ENCODE results near the gene APOE.

APOE gene

GRCh38 chr19:44889830-44890365, 15.7 kb upstream of the APOE start:
- ChIA-PET CTCF (interaction anchor here (0.5 to 1.4 kb wide), 4 partner anchors 16 to 786 kb away, joined by 3 to 5 read pairs (median 4); partner anchors contain the start of genes APOE and NECTIN2), POLR2A (interaction anchor here (0.7 to 2.6 kb wide), 11 partner anchors 10 to 203 kb away, joined by 3 to 19 read pairs (median 4); partner anchors contain the start of genes APOC1, APOE, NECTIN2 and PPP1R37)
- no peak for DNase-seq (ENCODE audit: extremely low spot score)
- TF ChIP-seq L3MBTL2 (conservative IDR thresholded peaks at IDR 0.05) (peak; percentile 81; the same call in 1 of the 2 replicates), FOXA1 (IDR thresholded peaks at IDR 0.05) (no peak)

GRCh38 chr19:44890366-44891015, 15.1 kb upstream of the APOE start:
- POLR2A ChIA-PET = interaction anchor here (0.7 to 2.6 kb wide), 12 partner anchors 9 to 202 kb away, joined by 3 to 19 read pairs (median 4); partner anchors contain the start of genes APOC1, APOE, NECTIN2 and PPP1R37
- TF ChIP-seq SP1 (IDR thresholded peaks at IDR 0.05) (no peak), TARDBP (IDR thresholded peaks at IDR 0.05) (no peak), ELF4 (IDR thresholded peaks at IDR 0.05) (peak; percentile 93), ZNF384 (IDR thresholded peaks at IDR 0.05) (no peak), L3MBTL2 (conservative IDR thresholded peaks at IDR 0.05) (no peak; the same call in 1 of the 2 replicates), SUZ12 (IDR thresholded peaks at IDR 0.05) (no peak), FOXK2 (IDR thresholded peaks at IDR 0.05) (no peak), ARNT (IDR thresholded peaks at IDR 0.05) (no peak), HDGF (IDR thresholded peaks at IDR 0.05; ENCODE audit: borderline replicate concordance) (0 out of 2 replicates have a peak, but pooled peaks have one; percentile 91), PKNOX1 (IDR thresholded peaks at IDR 0.05) (peak; percentile 50), LEF1 (IDR thresholded peaks at IDR 0.05; ENCODE audit: borderline replicate concordance) (no peak), NFRKB (IDR thresholded peaks at IDR 0.05) (no peak), BHLHE40 (IDR thresholded peaks at IDR 0.05; ENCODE audit: borderline replicate concordance) (no peak), FOXM1 (IDR thresholded peaks at IDR 0.05; ENCODE audit: borderline replicate concordance) (no peak), FOXA1 (IDR thresholded peaks at IDR 0.05) (no peak)
- DNase-seq (ENCODE audit: extremely low spot score) = peak; percentile 96
- CTCF ChIA-PET = interaction anchor here (0.5 to 1.4 kb wide), 4 partner anchors 15 to 786 kb away, joined by 3 to 5 read pairs (median 4); partner anchors contain the start of genes APOE and NECTIN2

- no peak for DNase-seq (ENCODE audit: extremely low spot score)
- ChIA-PET POLR2A (interaction anchor here (1.1 to 2.6 kb wide), 5 partner anchors 15 to 45 kb away, joined by 3 to 19 read pairs (median 11); partner anchors contain the start of genes APOE and NECTIN2), CTCF (interaction anchor here (1.0 kb wide), 1 partner anchor 14 kb away, joined by 4 read pairs; the partner anchor contains the start of gene APOE)
- peak; percentile 60; the same call in 1 of the 2 replicates for TF ChIP-seq ARNT (IDR thresholded peaks at IDR 0.05)
- peak; percentile 86; the same call in 1 of the 2 replicates for TF ChIP-seq SP1 (IDR thresholded peaks at IDR 0.05)
- TF ChIP-seq FOXK2 (IDR thresholded peaks at IDR 0.05) = no peak
- peak; percentile 26; the same call in 1 of the 2 replicates for TF ChIP-seq L3MBTL2 (conservative IDR thresholded peaks at IDR 0.05)
- 0 out of 2 replicates have a peak, but pooled peaks have one; percentile 43 for TF ChIP-seq FOXM1 (IDR thresholded peaks at IDR 0.05; ENCODE audit: borderline replicate concordance)
Observed at GRCh38 chr19:44891016-44891882, 14.3 kb upstream of the APOE start, which contains the start of gene TOMM40. Gene TOMM40, plus strand, starts transcription at chr19:44891254. Its CDS starts 162 bp downstream, at chr19:44891416.

- TF ChIP-seq NFRKB (IDR thresholded peaks at IDR 0.05) = no peak
- no peak for TF ChIP-seq FOXM1 (IDR thresholded peaks at IDR 0.05; ENCODE audit: borderline replicate concordance)
- no peak for TF ChIP-seq ARNT (IDR thresholded peaks at IDR 0.05)
- TF ChIP-seq LEF1 (IDR thresholded peaks at IDR 0.05; ENCODE audit: borderline replicate concordance) = no peak
- TF ChIP-seq SP1 (IDR thresholded peaks at IDR 0.05) = no peak
- TF ChIP-seq ELF4 (IDR thresholded peaks at IDR 0.05) = no peak
- no peak for TF ChIP-seq BHLHE40 (IDR thresholded peaks at IDR 0.05; ENCODE audit: borderline replicate concordance)
- no peak for TF ChIP-seq FOXA1 (IDR thresholded peaks at IDR 0.05)
- TF ChIP-seq TARDBP (IDR thresholded peaks at IDR 0.05) = no peak
- no peak for TF ChIP-seq FOXK2 (IDR thresholded peaks at IDR 0.05)
- POLR2A ChIA-PET = interaction anchor here (0.5 kb wide), 1 partner anchor 878 kb away, joined by 4 read pairs; no protein-coding TSS in a partner anchor
- CTCF ChIA-PET = no interaction called here
- no peak for DNase-seq (ENCODE audit: extremely low spot score)
Observed at GRCh38 chr19:44892932-44893331, 12.7 kb upstream of the APOE start.

- ChIA-PET POLR2A (interaction anchor here (0.5 kb wide), 1 partner anchor 877 kb away, joined by 4 read pairs; no protein-coding TSS in a partner anchor), CTCF (no interaction called here)
- no peak for DNase-seq (ENCODE audit: extremely low spot score)
- TF ChIP-seq BHLHE40 (IDR thresholded peaks at IDR 0.05; ENCODE audit: borderline replicate concordance) (no peak), HDGF (IDR thresholded peaks at IDR 0.05; ENCODE audit: borderline replicate concordance) (no peak), FOXM1 (IDR thresholded peaks at IDR 0.05; ENCODE audit: borderline replicate concordance) (no peak), FOXK2 (IDR thresholded peaks at IDR 0.05) (no peak), SUZ12 (IDR thresholded peaks at IDR 0.05) (no peak), CTBP1 (IDR thresholded peaks at IDR 0.05; ENCODE audit: borderline replicate concordance) (no peak), SP1 (IDR thresholded peaks at IDR 0.05) (no peak), L3MBTL2 (conservative IDR thresholded peaks at IDR 0.05) (no peak), FOXA1 (IDR thresholded peaks at IDR 0.05) (no peak)
Observed at GRCh38 chr19:44893332-44894051, 12.1 kb upstream of the APOE start.

GRCh38 chr19:44894052-44894400, 11.6 kb upstream of the APOE start:
- DNase-seq (ENCODE audit: extremely low spot score) = no peak
- ChIA-PET POLR2A (no interaction called here), CTCF (no interaction called here)
- TF ChIP-seq ELF4 (IDR thresholded peaks at IDR 0.05) (no peak), SUZ12 (IDR thresholded peaks at IDR 0.05) (no peak), ARNT (IDR thresholded peaks at IDR 0.05) (no peak), FOXK2 (IDR thresholded peaks at IDR 0.05) (no peak), ZNF384 (IDR thresholded peaks at IDR 0.05) (no peak), HDGF (IDR thresholded peaks at IDR 0.05; ENCODE audit: borderline replicate concordance) (no peak), FOXM1 (IDR thresholded peaks at IDR 0.05; ENCODE audit: borderline replicate concordance) (no peak), NFRKB (IDR thresholded peaks at IDR 0.05) (no peak), BHLHE40 (IDR thresholded peaks at IDR 0.05; ENCODE audit: borderline replicate concordance) (no peak), FOXA1 (IDR thresholded peaks at IDR 0.05) (no peak), SP1 (IDR thresholded peaks at IDR 0.05) (no peak), TARDBP (IDR thresholded peaks at IDR 0.05) (no peak), LEF1 (IDR thresholded peaks at IDR 0.05; ENCODE audit: borderline replicate concordance) (no peak), CTBP1 (IDR thresholded peaks at IDR 0.05; ENCODE audit: borderline replicate concordance) (no peak), L3MBTL2 (conservative IDR thresholded peaks at IDR 0.05) (no peak), PKNOX1 (IDR thresholded peaks at IDR 0.05) (no peak)
